AG10803 (cell line): Measurements from ENCODE around the gene MAJIN.

Experiments
- DNase-seq: peaks from one replicate; pipeline ENCODE4 v3.0.0; 2010; ENCODE audit warnings: low read depth
- H3K4me3 ChIP-seq: 2 replicates; pipeline ENCODE4 v1.5.1; 2011; ENCODE audit warnings: mild to moderate bottlenecking, low read length, control low read depth
- CTCF ChIP-seq: conservative IDR thresholded peaks from 2 replicates; pipeline ENCODE4 v1.5.1; 2011; ENCODE audit warnings: mild to moderate bottlenecking, low read length, control low read depth, inconsistent platforms

MAJIN gene

DNA sequence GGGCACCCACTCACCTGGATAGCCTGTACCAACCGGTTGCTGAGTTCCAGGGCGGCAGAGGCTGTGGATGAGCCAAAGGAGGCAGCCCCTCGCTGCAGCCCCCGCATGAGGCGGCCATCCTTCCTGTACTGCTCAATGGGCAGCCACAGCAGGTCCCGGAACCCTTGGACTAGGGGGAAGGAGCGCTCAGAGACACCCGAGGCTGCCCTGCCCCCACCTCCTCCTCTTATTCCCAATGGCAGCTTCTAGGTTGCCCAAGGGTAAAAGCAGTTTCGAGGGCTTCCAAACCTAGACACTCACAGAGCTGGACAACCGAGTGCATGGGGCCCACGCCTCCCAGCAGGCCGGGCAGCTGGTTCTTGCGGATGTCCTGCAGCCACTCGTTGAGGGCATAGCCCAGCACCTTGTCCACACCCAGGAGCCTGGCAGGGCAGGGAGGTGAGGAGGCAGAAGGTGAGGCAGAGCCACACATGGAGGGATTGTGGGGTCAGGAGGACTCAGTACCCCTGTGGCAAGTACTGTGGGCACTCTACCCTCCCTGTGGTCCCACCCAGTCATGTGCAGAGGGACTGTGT, 75.4 kb downstream of the MAJIN start:
- TF ChIP-seq CTCF: no peak
- DNase-seq: no peak
- H3K4me3 ChIP-seq: no peak overlapping the region

GRCh38 chr11:64894812-64895452, 77.0 kb downstream of the MAJIN start:
- no peak overlapping the region for H3K4me3 ChIP-seq
- DNase-seq: no peak
- no peak for TF ChIP-seq CTCF

GRCh38 chr11:64894070-64894811, 77.7 kb downstream of the MAJIN start:
- DNase-seq: peak; percentile 65
- no peak overlapping the region for H3K4me3 ChIP-seq
- peak; percentile 83 for TF ChIP-seq CTCF

GRCh38 chr11:64893194-64894069, 78.5 kb downstream of the MAJIN start:
- no peak for DNase-seq
- H3K4me3 ChIP-seq: no peak overlapping the region
- TF ChIP-seq CTCF: no peak

DNA sequence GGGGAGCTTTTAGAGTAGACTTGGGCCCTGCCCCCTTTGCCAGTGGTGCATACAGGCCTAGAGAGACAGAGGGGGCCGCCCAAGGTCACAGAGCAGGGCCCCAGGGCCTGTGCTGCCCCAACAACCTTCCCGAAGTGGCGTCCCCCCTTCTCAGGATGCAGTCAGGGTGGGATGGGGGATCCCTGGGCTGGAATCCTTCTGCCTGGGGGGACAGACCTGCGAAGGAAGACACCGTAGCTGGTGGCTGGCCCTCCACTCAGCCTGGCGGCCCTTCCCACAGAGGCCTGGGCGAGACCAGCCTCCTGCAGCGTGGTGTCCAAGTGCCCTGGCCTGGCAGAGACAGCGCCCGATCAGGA, 79.1 kb downstream of the MAJIN start:
- TF ChIP-seq CTCF: no peak
- no peak overlapping the region for H3K4me3 ChIP-seq
- DNase-seq: no peak

DNA sequence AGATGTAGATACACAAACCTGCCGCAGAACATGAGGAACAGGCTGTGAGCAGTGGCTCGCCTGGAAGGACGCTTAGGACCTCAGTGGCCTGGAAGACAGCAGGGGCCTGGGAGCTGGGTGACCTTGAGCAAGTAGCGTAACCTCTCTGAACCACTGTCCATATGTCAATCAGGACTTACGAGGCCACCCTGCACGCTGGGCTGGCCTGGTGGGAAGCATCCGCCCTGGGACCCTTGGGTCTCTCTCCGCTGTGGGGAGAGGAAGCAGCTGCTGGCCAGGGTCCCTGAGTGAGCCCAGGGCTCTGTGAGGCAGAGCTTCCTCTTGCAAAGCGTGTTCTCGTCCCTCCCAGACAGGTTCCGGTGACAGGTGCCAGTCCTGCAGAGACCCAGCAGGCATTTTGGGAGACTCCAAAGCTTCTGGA, 79.5 kb downstream of the MAJIN start:
- H3K4me3 ChIP-seq: no peak overlapping the region
- no peak for TF ChIP-seq CTCF
- DNase-seq: no peak
